SIG-M5 treated with dmso at 0.1 percent for 504 hours (cell line): Measurements from ENCODE around the gene RUBCN.
"Not testable (repeated sequence)": the region's sequence is repeated elsewhere in the genome, so short reads cannot be mapped to it uniquely, and the experiment has no call there.

Source experiments
- DNase-seq: peaks from one replicate; lab custom pipeline; 2025; ENCODE audit not compliant: unreplicated experiment; lab: John Stamatoyannopoulos, UW

The RUBCN gene

GRCh38 chr3:197734667-197735318, 1.9 kb downstream of the RUBCN start:
- peak; percentile 86 for DNase-seq

- DNase-seq: no peak
Measured at GRCh38 chr3:197733042-197733441, 3.7 kb downstream of the RUBCN start.

- not testable (repeated sequence) for DNase-seq
Measured at GRCh38 chr3:197731483-197731882, 5.2 kb downstream of the RUBCN start.

GRCh38 chr3:197730770-197731169, 5.9 kb downstream of the RUBCN start:
- DNase-seq: not testable (repeated sequence)

- no peak for DNase-seq
Measured at GRCh38 chr3:197730200-197730599, 6.5 kb downstream of the RUBCN start.

GRCh38 chr3:197728487-197728886, 8.2 kb downstream of the RUBCN start:
- DNase-seq: peak; percentile 40

- not testable (repeated sequence) for DNase-seq
Measured at GRCh38 chr3:197727878-197728277, 8.8 kb downstream of the RUBCN start.

- DNase-seq: no peak
Measured at GRCh38 chr3:197722734-197723133, 14.0 kb downstream of the RUBCN start.

- no peak for DNase-seq
Measured at GRCh38 chr3:197720694-197721093, 16.0 kb downstream of the RUBCN start.

- peak; percentile 57 for DNase-seq
Measured at GRCh38 chr3:197718891-197719290, 17.8 kb downstream of the RUBCN start.

- no peak for DNase-seq
Measured at GRCh38 chr3:197714251-197714650, 22.5 kb downstream of the RUBCN start.

- no peak for DNase-seq
Measured at GRCh38 chr3:197713477-197713822, 23.3 kb downstream of the RUBCN start.

- DNase-seq: peak; percentile 98
Measured at GRCh38 chr3:197711973-197712707, 24.6 kb downstream of the RUBCN start.

- DNase-seq: not testable (repeated sequence)
Measured at GRCh38 chr3:197710965-197711364, 25.7 kb downstream of the RUBCN start.

- peak; percentile 49 for DNase-seq
Measured at GRCh38 chr3:197709135-197709534, 27.6 kb downstream of the RUBCN start.

- no peak for DNase-seq
Measured at GRCh38 chr3:197706658-197707057, 30.0 kb downstream of the RUBCN start.

GRCh38 chr3:197701841-197702240, 34.9 kb downstream of the RUBCN start:
- no peak for DNase-seq

GRCh38 chr3:197700095-197700494, 36.6 kb downstream of the RUBCN start:
- no peak for DNase-seq

- DNase-seq: no peak
Measured at GRCh38 chr3:197697355-197697754, 39.3 kb downstream of the RUBCN start.

- DNase-seq: no peak
Measured at GRCh38 chr3:197694251-197694650, 42.5 kb downstream of the RUBCN start.

- DNase-seq: no peak
Measured at GRCh38 chr3:197692641-197693040, 44.1 kb downstream of the RUBCN start.

- DNase-seq: no peak
Measured at GRCh38 chr3:197690754-197691153, 46.0 kb downstream of the RUBCN start.

GRCh38 chr3:197687570-197687969, 49.1 kb downstream of the RUBCN start:
- DNase-seq: no peak
